ENCODE measurements around the gene TCF7L1. TPM values are rescaled to one million over a fixed set of nuclear protein-coding genes. Genes with fewer than 3 reads are reported as not detected.

TCF7L1 gene
- total RNA-seq, 1 experiment from 2014 or later: 30.4 TPM

GRCh38 chr2:85303780-85304531 is 170.8 kb downstream of the TCF7L1 start:
- Histone ChIP-seq H3K27me3 (ENCODE audit: control insufficient read depth, insufficient read depth, low read length) (no peaks in the 10 kb centered on the region), H3K4me1 (ENCODE audit: control insufficient read depth, insufficient read depth, low read length) (no peaks in the 10 kb centered on the region), H3K4me3 (ENCODE audit: low read depth in 2 of 2, low read length in 2 of 2) (no peak overlapping the region), H3K9me3 (ENCODE audit: control insufficient read depth, insufficient read depth, low read depth, low read length) (no peaks in the 10 kb centered on the region), H3K36me3 (ENCODE audit: control insufficient read depth, insufficient read depth, low read length) (no peaks in the 10 kb centered on the region; the same call in 1 of the 2 replicates), H3K27ac (ENCODE audit: low read length) (no peak overlapping the region)
- DNase-seq (ENCODE audit: low read depth, low spot score) (no peak), ATAC-seq (no peak)
- ChIA-PET POLR2A (interaction anchor here (0.5 to 0.6 kb wide), 2 partner anchors 32 to 271 kb away, joined by 5 to 12 read pairs; no protein-coding TSS in a partner anchor), CTCF (no interaction called here)
- BruUV-seq (replicated peaks): no TSS peak
- in situ Hi-C loops (cut with HindIII; ENCODE audit: low pct_unique_long_range_greater_than_20kb, low sequenced_read_pairs) (no loop called here), intact Hi-C loops (cut with micrococcal nuclease; ENCODE audit: unreplicated experiment) (no loop called here)
- TF ChIP-seq CTCF (IDR thresholded peaks at IDR 0.05) (no peak), SIN3A (IDR thresholded peaks at IDR 0.05; ENCODE audit: borderline replicate concordance, insufficient read depth, low read depth, low read length) (no peak), TCF7L2 (IDR thresholded peaks at IDR 0.05; ENCODE audit: low read depth, low read length) (no peak), POLR2AphosphoS5 (IDR thresholded peaks at IDR 0.05; ENCODE audit: low read depth, low read length) (no peak), REST (IDR thresholded peaks at IDR 0.05; ENCODE audit: insufficient read depth in 1 of 2, low read depth in 2 of 2, low read length in 1 of 2) (no peak)

GRCh38 chr2:85307527-85307897 is 174.3 kb downstream of the TCF7L1 start:
- ATAC-seq (no peak), DNase-seq (ENCODE audit: low read depth, low spot score) (no peak)
- no TSS peak for BruUV-seq (replicated peaks)
- TF ChIP-seq TCF7L2 (IDR thresholded peaks at IDR 0.05; ENCODE audit: low read depth, low read length) (no peak), REST (IDR thresholded peaks at IDR 0.05; ENCODE audit: insufficient read depth in 1 of 2, low read depth in 2 of 2, low read length in 1 of 2) (no peak), POLR2AphosphoS5 (IDR thresholded peaks at IDR 0.05; ENCODE audit: low read depth, low read length) (no peak), CTCF (IDR thresholded peaks at IDR 0.05) (no peak)
- Histone ChIP-seq H3K27ac (ENCODE audit: low read length) (no peak overlapping the region), H3K27me3 (ENCODE audit: control insufficient read depth, insufficient read depth, low read length) (no peaks in the 10 kb centered on the region), H3K36me3 (ENCODE audit: control insufficient read depth, insufficient read depth, low read length) (no peaks in the 10 kb centered on the region; the same call in 1 of the 2 replicates), H3K9me3 (ENCODE audit: control insufficient read depth, insufficient read depth, low read depth, low read length) (no peaks in the 10 kb centered on the region), H3K4me3 (ENCODE audit: low read depth in 2 of 2, low read length in 2 of 2) (no peak overlapping the region), H3K4me1 (ENCODE audit: control insufficient read depth, insufficient read depth, low read length) (no peaks in the 10 kb centered on the region)
- ChIA-PET POLR2A (no interaction called here), CTCF (no interaction called here)
- intact Hi-C loops (cut with micrococcal nuclease; ENCODE audit: unreplicated experiment) (no loop called here), in situ Hi-C loops (cut with HindIII; ENCODE audit: low pct_unique_long_range_greater_than_20kb, low sequenced_read_pairs) (no loop called here)

Data from Panc1 (cell line).